ENCODE measurements around the gene SLC25A13.
"Not testable (repeated sequence)": the region's sequence is repeated elsewhere in the genome, so short reads cannot be mapped to it uniquely, and the experiment has no call there.

The SLC25A13 gene

DNA sequence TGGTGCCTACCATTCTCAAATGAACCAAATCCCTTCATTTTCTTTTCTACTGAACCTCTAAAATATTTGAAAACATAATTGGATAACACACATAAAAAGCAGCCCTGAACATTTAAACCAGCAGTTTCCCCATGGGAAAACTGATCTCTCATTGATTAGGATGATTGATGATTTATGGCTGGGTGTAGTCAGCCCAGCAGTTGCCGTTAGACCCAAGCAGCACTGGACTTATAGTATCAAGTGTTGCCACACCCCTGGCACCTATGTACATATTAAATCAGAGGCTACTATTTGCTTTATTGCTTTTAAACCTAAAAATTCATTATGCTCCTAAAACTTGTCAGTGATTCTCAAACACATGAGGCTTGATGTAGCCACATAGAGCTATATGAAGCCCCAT, 20.2 kb upstream of the SLC25A13 start:
- DNase-seq (ENCODE audit: low read depth in 1 of 2, low spot score in 1 of 2): no peak
- in situ Hi-C loops (cut with HindIII; ENCODE audit: low pct_unique_long_range_greater_than_20kb, low sequenced_read_pairs): no loop called here
- no peak for TF ChIP-seq JUND (IDR thresholded peaks at IDR 0.05; ENCODE audit: low read depth)

DNA sequence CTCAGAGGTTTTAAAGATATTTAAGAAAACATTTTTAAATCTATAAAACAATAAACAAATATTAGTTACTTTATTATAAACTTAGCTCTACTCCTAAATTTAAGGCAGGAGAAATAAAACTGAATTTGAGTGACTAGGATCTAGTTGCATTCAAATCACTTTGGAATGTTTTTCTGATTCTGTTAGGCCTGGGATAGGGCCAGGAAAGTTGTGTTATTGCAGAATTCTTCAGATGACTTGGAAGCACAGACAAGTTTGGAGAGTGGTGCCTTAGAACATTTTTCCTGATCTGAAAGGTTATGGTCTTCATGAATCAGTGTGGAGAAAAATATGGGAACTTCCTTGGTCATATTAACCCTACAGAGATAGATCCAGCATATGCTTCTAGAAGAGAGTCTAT, 15.6 kb upstream of the SLC25A13 start:
- TF ChIP-seq JUND (IDR thresholded peaks at IDR 0.05; ENCODE audit: low read depth): no peak
- in situ Hi-C loops (cut with HindIII; ENCODE audit: low pct_unique_long_range_greater_than_20kb, low sequenced_read_pairs): no loop called here
- no peak for DNase-seq (ENCODE audit: low read depth in 1 of 2, low spot score in 1 of 2)

DNA sequence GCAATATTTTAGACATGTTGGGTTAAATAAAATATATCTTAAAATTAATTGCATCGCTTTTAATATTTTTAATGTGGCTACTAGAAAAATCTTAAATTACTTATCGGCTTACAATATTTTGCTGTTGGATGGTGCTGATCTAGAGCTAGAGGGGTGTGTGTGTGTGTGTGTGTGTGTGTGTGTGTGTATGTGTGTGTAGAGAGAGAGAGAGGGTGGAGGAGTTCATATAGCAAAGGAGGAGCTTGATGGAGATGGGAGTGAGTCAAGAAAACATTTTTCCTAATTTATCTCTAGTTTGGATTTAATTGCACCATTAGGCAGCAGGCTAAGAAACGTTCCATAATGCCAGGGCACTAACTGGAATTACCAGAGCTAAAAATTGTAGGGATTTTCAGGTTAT, 10.4 kb upstream of the SLC25A13 start:
- in situ Hi-C loops (cut with HindIII; ENCODE audit: low pct_unique_long_range_greater_than_20kb, low sequenced_read_pairs): no loop called here
- DNase-seq (ENCODE audit: low read depth in 1 of 2, low spot score in 1 of 2): no peak
- TF ChIP-seq JUND (IDR thresholded peaks at IDR 0.05; ENCODE audit: low read depth): no peak

DNA sequence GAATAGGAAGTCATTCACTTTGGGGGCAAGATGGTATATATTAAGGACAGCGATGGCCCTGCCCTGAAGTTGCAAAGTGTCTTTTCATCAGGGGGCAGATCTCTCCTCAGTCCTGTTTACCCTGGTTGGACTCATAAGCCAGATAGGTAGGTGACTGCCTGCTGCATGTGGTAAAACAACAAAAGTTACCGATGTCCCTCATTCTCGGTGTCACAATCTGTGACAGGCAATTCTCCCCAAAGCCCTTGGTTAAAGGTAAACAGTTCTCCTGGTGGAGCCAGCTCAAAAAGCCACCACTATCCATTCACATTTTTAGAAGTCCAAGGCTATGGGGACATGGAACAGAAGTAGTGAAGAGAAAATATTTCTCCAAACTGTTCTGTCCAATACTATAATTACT, 9.9 kb upstream of the SLC25A13 start:
- TF ChIP-seq JUND (IDR thresholded peaks at IDR 0.05; ENCODE audit: low read depth): no peak
- in situ Hi-C loops (cut with HindIII; ENCODE audit: low pct_unique_long_range_greater_than_20kb, low sequenced_read_pairs): no loop called here
- no peak for DNase-seq (ENCODE audit: low read depth in 1 of 2, low spot score in 1 of 2)

DNA sequence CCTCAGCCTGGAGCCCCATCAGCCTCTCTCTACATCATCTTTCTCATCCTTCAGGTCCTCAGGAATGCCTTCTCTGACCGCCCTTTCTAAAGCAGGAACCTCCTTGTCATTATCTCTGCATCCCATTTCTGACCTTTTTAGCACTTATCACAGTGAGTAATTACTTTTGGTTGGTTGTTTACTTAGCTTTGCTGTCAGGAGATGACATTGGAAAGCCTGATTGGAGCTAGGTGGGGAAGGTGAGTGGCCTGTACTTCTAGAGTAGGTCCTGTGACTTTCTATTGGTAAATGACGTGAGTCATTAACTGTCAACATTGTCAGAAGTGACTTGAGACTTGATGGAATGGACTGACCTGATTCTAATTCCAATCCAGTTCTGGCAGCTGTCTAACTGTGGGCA, 9.3 kb upstream of the SLC25A13 start:
- in situ Hi-C loops (cut with HindIII; ENCODE audit: low pct_unique_long_range_greater_than_20kb, low sequenced_read_pairs): no loop called here
- no peak for TF ChIP-seq JUND (IDR thresholded peaks at IDR 0.05; ENCODE audit: low read depth)
- no peak for DNase-seq (ENCODE audit: low read depth in 1 of 2, low spot score in 1 of 2)

DNA sequence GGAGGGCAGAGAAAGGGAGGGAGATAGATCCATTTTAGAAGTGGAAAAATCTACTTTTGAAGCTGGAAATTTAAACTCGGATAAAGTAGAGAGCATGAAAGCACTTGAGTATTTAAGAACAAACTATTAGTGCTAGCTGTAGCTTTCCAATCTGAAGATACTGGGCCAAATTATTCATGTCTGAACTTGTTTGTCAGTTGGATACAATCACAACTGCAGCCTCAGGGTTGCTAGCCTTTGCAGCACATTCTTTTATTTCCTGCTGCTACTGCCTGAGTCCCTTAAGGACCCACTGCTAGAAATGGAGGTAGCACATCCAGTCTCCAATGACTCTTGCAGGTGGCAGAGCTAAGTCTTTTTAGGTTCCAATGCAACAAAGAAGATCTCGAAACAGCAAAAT, 8.3 kb upstream of the SLC25A13 start:
- TF ChIP-seq JUND (IDR thresholded peaks at IDR 0.05; ENCODE audit: low read depth): no peak
- in situ Hi-C loops (cut with HindIII; ENCODE audit: low pct_unique_long_range_greater_than_20kb, low sequenced_read_pairs): no loop called here
- DNase-seq (ENCODE audit: low read depth in 1 of 2, low spot score in 1 of 2): peak in 1 of 2 experiments; percentile 46

DNA sequence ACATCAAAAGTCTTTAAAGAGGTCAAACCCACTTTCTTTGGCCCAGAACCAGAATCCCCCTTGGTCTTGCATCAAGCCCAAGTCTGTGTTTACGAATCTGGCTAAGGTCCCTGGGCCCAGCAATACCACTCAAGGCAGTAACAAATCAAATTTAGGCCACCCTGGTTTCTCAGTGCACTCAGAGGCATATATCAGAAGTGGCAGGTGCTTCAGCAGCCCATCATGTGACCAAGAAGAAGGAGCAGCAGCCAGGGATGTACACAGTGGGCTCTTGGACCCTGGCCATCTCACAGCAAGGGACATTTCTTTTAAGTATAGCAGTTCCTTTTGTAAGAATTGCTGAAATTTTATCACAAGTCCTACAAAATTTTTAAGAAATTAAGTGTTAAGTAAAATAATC, 7.3 kb upstream of the SLC25A13 start:
- in situ Hi-C loops (cut with HindIII; ENCODE audit: low pct_unique_long_range_greater_than_20kb, low sequenced_read_pairs): no loop called here
- TF ChIP-seq JUND (IDR thresholded peaks at IDR 0.05; ENCODE audit: low read depth): no peak
- DNase-seq (ENCODE audit: low read depth in 1 of 2, low spot score in 1 of 2): no peak

DNA sequence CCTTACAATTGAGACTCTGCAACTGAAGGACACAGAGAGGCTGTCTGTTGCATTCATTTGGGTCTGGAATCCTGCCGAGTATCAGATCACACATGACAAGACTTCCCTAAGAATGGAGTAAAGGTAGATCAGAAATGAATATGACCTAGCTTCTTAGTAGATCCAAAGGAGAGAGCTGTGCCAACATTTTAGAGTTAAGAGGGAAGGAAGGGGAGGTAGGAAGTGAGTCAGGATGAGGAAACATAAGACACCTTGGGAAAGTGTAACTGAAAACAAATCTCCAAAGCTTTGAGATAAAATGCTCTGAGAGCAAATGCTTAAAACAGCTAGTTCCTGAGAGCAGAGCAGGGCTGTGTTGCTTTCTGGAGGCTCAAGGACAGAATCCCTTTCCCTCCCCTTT, 6.1 kb upstream of the SLC25A13 start:
- DNase-seq (ENCODE audit: low read depth in 1 of 2, low spot score in 1 of 2): no peak
- no peak for TF ChIP-seq JUND (IDR thresholded peaks at IDR 0.05; ENCODE audit: low read depth)
- in situ Hi-C loops (cut with HindIII; ENCODE audit: low pct_unique_long_range_greater_than_20kb, low sequenced_read_pairs): no loop called here

DNA sequence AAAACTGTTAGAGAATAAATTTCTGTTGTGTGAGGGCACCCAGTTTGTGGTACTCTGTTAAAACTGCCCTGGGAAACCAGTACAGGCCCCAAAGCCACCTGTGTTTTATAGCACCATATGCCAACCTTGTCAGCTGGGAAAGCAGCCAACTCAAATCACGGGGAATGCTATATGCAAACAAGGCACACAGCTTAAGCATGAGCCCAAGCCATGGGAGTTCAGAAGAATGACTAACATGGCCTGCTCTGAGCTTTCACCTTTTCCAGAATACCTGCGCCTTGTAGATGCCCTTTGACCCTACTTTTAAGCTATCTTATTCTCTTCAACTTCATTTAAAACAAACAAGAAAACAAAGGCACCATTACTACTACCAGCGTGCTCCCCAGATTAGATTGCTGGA, 5.5 kb upstream of the SLC25A13 start:
- in situ Hi-C loops (cut with HindIII; ENCODE audit: low pct_unique_long_range_greater_than_20kb, low sequenced_read_pairs): no loop called here
- no peak for TF ChIP-seq JUND (IDR thresholded peaks at IDR 0.05; ENCODE audit: low read depth)
- peak in 1 of 2 experiments; percentile 79 for DNase-seq (ENCODE audit: low read depth in 1 of 2, low spot score in 1 of 2)

DNA sequence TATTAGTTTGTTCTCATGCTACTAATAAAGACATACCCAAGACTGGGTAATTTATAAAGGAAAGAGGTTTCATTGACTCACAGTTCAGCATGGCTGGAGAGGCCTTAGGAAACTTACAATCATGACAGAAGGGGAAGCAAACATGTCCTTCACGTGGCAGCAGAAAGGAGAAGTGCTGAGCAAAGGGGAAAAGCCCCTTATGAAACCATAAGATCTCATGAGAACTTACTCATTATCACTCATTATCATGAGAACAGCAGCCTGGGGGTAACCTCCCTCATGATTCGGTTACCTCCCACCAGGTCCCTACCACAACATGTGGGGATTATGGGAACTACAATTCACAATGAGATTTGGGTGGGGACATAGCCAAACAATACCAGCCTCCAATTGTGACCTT, 4.9 kb upstream of the SLC25A13 start:
- DNase-seq (ENCODE audit: low read depth in 1 of 2, low spot score in 1 of 2); in situ Hi-C loops (cut with HindIII; ENCODE audit: low pct_unique_long_range_greater_than_20kb, low sequenced_read_pairs): not testable (repeated sequence)

DNA sequence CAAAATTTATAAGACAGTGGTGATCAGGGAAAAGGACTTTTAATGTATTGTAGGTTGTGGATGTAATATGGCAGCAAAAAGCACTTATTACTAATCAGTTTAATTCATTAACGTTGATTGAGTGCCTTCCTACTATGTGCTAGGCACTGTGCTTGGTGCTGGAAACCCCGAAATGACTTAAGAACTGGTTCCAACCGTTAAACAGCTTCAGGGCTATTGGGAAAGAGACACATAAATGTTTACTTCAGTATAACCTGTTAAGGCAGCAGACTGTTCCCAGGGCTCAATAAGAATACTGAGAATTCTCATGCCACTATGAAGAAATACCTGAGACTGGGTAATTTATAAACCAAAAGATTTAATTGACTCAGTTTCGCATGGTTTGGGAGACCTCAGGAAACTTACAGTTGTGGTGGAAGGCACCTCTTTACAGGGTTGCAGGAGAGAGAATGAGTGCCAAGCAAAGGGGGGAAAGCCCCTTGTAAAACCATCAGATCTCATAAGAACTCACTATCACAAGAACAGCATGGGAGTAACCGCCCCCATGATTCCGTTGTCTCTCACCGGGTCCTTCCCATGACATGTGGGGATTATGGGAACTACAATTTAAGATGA, 1.1 kb upstream of the SLC25A13 start:
- DNase-seq (ENCODE audit: low read depth in 1 of 2, low spot score in 1 of 2): peak in 1 of 2 experiments; percentile 68
- in situ Hi-C loops (cut with HindIII; ENCODE audit: low pct_unique_long_range_greater_than_20kb, low sequenced_read_pairs): no loop called here
- TF ChIP-seq JUND (IDR thresholded peaks at IDR 0.05; ENCODE audit: low read depth): no peak

DNA sequence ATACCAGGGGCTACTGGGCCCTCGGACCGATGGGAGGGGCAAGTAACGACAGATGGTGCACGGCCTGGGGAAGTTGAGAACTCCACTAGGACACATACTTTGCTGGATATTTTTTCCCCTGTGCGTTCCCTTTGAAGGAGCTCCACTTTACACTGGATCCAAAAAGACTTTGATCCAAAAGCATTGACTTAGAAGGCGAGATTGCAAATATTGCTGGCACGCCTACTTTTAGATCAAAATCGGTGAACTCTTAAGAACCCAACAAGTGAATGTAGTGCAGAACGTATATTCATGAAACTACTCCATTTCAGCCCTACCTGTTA, 436 bp upstream of the SLC25A13 start:
- in situ Hi-C loops (cut with HindIII; ENCODE audit: low pct_unique_long_range_greater_than_20kb, low sequenced_read_pairs): no loop called here
- TF ChIP-seq JUND (IDR thresholded peaks at IDR 0.05; ENCODE audit: low read depth): no peak
- DNase-seq (ENCODE audit: low read depth in 1 of 2, low spot score in 1 of 2): no peak

DNA sequence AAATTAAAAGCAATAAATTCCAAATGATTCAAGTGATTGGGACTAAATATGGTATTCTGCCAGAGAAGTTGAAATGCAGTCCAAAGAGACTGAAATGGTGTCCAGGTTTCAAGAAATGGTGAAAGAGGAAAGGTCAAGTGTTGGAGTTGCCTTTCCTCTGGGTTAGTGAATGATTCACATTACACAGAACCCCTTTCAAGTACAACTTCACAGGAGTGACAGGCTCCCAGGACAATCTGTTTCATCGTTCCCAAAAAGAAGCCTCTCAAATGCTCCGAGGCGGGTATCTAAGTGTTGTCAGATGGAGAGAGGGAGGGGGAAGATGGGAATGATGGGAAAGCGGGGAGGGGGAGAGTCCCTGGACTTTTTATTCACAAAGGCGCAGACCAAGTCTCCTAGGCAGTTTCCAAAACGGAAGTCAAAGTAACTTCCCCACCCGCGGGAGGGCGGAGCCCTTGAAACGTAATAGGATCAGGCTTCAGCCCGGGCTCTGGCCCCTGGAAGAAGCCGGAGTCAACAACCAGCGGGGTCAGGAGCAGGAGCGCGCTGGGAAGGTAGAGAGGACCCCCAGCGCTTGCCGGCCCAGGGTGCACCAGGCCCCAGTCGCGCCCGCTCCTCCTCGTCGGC, 754 bp downstream of the SLC25A13 start:
- no peak for TF ChIP-seq JUND (IDR thresholded peaks at IDR 0.05; ENCODE audit: low read depth)
- in situ Hi-C loops (cut with HindIII; ENCODE audit: low pct_unique_long_range_greater_than_20kb, low sequenced_read_pairs): no loop called here
- DNase-seq (ENCODE audit: low read depth in 1 of 2, low spot score in 1 of 2): peak; percentile 60 to 84

DNA sequence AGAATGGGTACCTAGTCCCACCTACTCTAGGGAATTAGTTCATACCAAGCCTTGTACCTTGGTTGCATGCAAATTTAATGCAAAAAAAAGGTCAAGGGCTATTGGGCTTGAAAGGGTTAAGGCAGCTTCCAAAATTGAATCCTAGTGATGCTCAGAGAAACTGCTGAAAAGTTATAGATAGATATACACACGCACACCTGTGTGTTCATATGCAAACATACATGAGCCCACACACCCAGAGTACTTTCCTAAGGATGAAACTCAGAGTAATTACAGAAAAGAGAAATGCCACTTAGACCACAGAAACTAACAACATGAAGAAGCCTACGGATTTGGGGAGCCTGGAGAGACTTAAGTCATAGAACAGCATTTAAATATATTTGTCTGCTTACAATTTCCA, 1.5 kb downstream of the SLC25A13 start:
- in situ Hi-C loops (cut with HindIII; ENCODE audit: low pct_unique_long_range_greater_than_20kb, low sequenced_read_pairs): no loop called here
- DNase-seq (ENCODE audit: low read depth in 1 of 2, low spot score in 1 of 2): no peak
- TF ChIP-seq JUND (IDR thresholded peaks at IDR 0.05; ENCODE audit: low read depth): no peak

All from T47D (cell line).